Measurements from ENCODE around the gene PARL.

GRCh38 chr3:183907176-183907575 lies 22.5 kb upstream of the PARL start:
- TF ChIP-seq EZH2 (optimal IDR thresholded peaks at IDR 0.05; ENCODE audit: low read depth, low read length) = no peak
- TF ChIP-seq CTCF (IDR thresholded peaks at IDR 0.05; ENCODE audit: low read length) = no peak
- TF ChIP-seq EZH2phosphoT487 (IDR thresholded peaks at IDR 0.05; ENCODE audit: low read length) = no peak

Data from MM.1S (cell line).